HG03159 (cell line): Measurements from ENCODE around the gene BIRC2.
"Not testable (repeated sequence)": the region's sequence is repeated elsewhere in the genome, so short reads cannot be mapped to it uniquely, and the experiment has no call there.

Experiments
- ATAC-seq: cut with Tn5 transposase; IDR thresholded peaks from one replicate; pipeline ENCODE4 v1.9.1; 2021; ENCODE audit warnings: mild to moderate bottlenecking, moderate library complexity; ENCODE audit not compliant: unreplicated experiment

The BIRC2 gene

DNA sequence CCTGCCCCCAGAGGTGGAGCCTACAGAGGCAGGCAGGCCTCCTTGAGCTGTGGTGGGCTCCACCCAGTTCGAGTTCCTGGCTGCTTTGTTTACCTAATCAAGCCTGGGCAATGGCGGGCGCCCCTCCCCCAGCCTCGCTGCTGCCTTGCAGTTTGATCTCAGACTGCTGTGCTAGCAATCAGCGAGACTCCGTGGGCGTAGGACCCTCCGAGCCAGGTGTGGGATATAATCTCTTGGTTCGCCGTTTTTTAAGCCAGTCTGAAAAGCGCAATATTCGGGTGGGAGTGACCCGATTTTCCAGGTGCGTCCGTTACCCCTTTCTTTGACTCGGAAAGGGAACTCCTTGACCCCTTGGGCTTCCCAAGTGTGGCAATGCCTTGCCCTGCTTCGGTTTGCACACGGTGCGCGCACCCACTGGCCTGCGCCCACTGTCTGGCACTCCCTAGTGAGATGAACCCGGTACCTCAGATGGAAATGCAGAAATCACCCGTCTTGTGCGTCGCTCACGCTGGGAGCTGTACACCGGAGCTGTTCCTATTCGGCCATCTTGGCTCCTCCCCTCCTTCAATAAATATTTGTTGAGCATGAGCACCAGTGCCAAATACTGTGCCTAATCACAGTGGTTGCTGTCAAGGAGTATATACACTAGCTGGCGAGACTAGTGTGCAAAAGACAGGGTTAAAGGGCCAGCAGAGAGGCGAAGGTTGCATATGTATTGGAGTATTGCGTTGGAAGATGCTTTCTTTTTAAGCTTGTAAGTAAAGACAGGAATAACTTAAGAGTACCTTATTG, 27.8 kb downstream of the BIRC2 start:
- not testable (repeated sequence) for ATAC-seq

DNA sequence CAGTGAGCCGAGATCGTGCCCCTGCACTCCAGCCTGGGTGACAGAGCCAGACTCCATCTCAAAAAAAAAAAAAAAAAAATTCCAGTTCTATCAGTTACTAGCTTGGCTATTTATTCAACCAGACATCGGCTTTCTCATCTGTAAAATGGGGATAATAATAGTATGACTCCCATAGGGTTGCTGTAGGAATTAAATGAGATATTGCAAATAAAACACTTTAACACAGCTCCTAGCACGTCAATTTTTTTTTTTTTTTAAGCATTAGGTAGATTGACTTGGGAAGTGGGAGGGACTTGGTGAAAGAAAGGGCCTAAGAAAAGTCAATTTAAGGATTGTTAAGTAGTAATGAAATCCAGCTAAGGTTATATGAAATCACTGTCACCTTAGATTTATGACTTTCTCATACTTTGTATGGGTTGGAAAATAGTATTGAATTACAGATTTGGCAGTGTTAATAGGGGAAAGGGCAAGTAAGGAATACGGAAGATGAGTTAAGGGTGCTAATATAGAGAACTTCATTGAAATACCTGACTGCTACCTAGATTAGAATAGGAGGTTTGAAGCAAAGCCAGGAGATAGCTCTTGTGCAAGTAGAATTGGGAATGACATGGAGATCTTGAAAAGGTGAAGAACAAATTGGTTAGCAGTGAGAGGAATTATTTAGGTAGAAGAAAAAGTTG, 28.8 kb downstream of the BIRC2 start:
- no peak for ATAC-seq

DNA sequence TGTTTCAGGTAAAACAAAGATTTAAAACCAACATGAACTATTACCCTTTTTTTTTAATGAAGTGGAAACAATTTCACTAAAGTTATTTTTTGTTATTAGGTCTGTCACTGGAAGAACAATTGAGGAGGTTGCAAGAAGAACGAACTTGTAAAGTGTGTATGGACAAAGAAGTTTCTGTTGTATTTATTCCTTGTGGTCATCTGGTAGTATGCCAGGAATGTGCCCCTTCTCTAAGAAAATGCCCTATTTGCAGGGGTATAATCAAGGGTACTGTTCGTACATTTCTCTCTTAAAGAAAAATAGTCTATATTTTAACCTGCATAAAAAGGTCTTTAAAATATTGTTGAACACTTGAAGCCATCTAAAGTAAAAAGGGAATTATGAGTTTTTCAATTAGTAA, 30.9 kb downstream of the BIRC2 start:
- ATAC-seq, result no peak

GRCh38 chr11:102378818-102379217, 31.8 kb downstream of the BIRC2 start:
- ATAC-seq, result no peak

DNA sequence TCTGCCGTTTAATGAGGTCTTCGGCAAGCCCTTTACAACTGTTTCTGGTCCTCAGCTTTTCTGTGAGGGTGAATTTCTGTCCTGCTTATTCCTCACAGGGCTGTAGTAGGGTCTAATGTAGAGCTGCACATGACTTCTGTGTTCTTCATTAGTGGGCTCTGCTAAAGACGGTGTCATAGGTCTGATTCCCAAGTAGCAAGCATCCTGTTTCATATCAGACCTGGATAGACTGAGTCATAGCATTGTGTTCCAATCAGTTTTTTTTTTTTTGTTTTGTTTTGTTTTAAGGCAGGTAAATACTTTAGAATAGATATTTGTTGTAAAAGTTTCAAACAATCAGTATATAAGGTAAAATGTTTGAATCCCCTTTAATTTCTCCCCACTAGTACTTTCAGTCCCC, 35.4 kb downstream of the BIRC2 start:
- no peak for ATAC-seq

DNA sequence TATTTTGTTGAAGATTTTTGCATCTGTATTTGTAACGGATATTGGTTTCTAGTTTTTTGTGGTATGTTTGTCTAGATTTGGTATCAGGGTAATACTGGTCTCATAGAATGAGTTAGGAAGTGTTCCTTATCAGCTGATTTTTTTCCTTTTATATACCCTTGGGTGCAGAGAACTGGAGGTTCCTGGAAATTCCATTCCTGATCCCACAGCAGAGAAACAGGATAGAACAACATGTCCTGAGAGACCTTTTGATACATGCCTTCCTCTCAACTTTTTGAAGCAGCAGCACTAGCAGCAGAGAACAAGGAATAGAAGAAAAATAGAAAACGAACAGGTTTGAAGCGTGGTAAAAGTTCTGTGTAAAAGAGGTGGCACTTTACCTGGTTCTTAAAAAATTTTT, 36.8 kb downstream of the BIRC2 start:
- no peak for ATAC-seq

DNA sequence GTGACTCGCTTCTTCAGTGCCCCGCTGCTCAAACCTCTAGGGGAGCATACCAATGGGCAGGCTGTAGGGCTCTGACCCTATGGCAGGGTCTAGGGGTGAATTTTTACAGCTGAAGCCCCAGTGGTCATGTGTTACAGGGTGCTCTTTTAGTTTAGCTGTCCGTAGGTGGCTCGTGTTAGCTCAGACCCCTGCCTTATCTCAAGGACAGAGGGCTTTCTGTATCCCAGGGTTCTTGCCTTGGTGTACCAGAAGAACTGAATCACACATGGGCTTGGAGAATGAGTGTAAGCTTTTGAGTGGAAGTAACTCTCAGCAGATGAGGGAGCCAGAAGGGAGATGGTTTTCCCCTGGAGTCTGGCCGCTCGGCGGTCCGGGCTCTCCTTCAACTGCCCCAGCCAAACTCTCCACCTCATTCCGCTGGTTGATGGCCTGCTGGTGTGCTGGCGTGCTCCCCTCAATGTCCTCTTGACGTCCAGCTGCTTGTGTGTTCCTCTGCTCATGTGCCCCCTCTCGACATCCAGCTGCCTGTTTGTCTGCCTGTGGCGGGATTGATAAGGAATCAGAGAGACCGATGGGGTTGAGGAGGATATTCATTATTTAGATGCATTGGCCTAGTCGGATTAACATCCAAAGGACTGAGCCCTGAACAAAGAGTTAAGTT, 37.5 kb downstream of the BIRC2 start:
- no peak for ATAC-seq

DNA sequence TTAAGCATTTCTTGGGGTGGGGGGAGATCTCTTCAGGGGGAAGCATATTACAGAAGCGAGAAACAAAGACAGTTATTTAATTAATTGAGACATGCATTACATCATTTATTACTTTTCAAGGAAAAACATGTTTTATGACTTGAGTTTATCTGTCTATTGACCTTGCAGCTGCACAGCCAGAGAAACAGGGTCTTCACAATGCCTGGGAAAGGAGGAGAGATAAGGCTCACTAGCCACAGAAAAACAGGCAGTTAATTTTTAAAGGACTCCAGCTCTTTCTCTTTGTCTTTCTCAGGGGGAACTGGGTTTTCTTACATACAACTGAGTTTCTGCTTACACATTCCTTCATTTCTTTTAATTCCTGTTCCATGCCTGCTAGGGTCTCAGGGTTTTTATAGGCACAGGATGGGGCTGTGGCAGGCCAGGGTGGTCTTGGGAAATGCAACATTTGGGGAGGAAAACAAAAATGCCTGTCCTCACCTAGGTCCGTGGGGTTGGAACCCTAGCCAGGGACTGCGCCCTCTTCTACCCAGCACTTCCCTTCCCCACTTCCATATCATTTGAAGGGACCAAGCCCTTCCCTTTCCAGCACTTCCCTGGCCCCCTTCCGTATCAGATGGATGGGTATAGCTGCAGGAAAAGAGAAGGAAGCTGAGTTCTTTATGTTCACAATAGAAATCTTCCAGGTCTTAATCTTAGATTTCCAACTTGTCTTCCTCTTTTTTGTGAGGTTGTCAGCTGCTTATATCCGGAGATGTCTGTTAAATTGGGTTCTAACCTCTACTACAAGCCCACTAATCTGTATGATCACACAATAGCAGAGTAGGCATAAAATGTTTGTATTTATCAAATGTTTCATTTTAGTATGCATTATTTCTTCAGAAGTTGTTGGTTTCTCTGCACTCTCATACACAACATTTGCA, 38.3 kb downstream of the BIRC2 start:
- ATAC-seq, result no peak

DNA sequence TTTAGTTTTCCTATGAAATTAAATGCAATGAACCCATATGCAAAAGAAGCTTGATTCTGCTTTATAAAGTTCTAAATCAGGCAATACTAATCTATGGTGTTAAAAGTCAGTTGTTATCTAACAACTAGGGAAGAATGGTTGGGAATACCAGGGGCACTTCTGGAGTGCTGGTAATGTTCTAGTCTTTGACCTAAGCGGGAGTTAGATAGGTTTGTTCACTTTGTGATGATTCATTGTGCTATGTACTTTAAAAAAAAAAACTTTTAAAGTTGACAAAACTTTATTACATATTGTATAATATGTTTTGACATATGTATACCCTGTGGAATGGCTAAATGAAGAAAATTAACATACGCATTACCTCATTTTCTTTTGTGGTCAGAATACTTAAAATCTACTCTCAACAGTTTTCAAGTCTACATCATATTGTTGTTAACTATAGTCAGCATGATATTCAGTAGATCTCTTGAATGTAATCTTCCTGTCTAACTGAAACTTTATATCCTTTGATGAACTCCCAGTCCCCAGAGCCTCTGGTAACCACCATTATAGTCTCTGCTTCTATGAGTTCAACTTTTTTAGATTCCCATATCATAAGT, 39.2 kb downstream of the BIRC2 start:
- ATAC-seq, result no peak

GRCh38 chr11:102387043-102387781, 40.2 kb downstream of the BIRC2 start:
- ATAC-seq, result no peak

- ATAC-seq, result no peak
Observed at GRCh38 chr11:102389253-102389652, 42.2 kb downstream of the BIRC2 start.

DNA sequence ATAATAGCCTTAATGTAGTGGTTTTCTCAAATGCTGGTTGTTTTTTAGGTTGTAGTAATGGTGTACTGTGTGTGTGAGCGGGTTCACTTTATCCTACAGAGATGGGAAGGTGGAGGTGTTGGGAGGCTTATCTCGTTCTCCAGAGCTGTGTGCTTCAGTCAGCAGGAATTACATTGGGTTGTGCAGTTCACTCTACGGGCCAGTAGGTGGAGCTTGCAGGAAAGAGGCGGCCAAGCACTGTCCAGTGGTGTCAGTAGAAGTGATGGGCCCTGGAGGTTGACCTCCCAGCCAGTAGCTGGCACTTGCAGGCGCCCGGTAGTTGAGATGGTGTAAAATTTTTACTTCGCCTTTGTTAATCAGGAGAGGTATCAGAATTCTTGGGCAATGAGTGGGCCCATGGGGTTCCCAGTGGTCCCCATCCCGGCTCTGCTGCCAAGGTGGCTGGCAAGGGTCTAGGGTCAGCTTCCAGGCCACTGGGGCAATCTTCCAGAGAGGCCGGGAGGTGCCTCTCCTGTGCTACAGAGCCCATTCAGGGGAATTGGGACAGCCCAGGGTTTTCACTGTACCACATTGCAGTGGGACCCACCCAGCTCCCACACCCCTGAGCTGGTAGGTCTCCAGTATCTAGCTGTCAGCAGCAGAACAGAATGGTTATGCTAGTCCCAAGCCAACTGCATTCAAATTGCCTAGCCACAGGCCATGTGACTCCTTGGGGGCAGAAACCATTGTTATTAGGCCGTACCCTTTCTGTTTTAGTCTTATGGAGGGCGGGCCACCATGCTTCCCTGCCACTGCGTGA, 43.9 kb downstream of the BIRC2 start:
- peak; percentile 81 for ATAC-seq

- ATAC-seq, result no peak
Observed at GRCh38 chr11:102391549-102392237, 44.7 kb downstream of the BIRC2 start.

DNA sequence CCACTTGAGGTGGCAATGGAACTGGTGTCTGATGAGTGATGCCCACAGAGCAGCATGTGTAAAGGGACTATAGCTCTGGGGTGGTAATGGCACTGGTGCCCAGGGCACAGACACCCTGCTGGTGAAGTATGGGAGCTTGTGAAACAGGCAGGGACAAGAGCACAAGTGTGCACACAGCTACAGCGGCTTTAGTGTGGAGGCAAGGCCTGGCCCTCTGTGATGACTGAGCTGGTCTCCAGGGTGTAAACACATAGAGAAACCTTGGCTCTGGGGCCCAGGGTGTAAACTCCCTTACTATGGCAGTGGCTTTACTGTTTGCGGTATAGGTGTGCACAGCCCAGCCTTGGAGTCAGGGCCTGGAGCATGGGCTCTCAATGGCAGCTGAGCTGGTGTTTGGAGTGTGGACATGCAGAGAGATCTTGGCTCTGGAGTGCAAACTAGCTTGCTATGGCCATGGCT, 46.3 kb downstream of the BIRC2 start:
- no peak for ATAC-seq

DNA sequence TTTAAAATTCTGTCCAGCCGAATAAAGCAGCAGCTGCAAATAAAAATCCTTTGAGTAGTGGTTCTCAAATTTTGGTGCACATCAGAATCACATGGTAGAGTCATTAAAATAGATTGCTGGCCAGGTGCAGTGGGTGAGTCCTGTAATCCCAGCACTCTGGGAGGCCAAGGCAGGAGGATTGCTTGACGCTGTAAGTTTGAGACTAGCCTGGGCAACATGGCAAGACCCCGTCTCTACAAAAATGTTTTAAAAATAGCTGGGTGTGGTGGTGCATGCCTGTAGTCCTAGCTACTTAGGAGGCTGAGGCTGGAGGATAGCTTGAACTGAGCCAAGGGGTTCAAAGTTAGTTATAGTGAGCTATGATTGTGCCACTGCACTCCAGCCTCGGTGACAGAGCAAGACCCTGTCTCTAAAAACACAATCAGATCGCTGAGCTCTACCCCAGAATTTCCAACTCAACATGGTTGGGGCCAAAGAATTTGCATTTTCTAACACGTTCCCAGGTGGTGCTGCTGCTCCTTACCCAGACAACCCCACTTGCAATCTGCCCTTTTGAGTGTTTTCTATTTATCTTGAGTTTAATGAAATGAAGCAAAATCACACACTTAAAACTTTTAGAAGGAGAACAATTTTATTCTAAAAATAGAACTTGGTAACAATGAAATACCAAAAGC, 48.8 kb downstream of the BIRC2 start:
- ATAC-seq, result no peak

DNA sequence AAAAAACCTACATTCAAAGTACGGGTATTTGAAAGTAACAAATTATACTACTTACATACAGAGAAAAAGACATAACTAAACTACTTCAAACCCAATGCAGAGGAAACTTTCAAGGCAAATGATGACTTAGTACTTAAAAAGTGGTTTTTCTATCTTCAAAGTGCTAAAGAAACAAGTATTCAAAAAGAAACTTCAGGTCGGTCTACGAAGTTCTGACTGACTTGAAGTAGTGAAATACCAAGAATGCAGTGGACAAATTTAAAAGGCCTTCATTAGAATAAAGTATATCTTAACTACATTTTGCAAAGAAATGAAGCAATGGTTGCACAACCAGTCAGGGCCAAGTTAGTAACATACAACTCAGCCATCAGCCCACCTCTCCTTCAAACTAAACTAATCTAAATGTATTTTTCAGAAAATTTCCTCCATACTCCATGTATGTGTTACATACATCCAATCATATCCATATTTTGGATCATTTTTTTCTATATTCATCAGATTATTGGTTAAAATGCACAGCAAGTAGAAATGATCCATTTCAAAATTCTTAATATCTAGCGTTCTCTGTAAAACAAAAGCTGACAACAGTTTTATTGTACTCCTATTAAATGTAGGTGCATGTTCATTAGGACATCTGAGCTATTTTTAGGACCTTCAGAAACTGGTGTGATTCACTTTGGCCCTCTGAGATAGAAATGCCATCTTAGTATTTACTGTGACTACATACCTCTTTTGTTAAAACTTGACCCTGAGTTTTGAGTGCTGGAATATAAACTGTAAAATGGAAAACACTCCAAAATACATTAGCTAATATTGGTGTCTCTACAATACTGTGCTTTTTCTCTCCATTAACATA, 49.9 kb downstream of the BIRC2 start:
- ATAC-seq, result no peak

DNA sequence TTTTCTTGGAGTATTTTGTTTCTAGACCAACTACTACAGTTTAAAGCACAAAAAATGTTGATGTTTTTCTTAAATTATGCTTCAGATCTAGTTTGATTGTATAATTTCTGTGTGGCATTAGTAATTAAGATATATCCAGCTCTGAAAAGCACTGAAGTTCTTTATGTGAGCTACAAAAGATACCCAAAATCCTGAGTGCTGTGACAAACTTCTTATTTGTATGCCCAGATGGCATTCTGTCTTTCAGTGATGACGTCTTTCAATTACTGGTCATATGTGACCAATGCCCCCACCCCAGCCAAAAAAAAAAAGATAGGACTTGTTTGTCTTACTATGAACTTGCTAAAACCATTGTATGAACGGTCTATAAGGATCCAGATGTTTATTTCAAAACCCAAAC, 51.3 kb downstream of the BIRC2 start:
- ATAC-seq, result no peak
